MCF 10A (cell line): ENCODE results near the gene DNMT3B. TPM values are rescaled to one million over a fixed set of nuclear protein-coding genes. Genes with fewer than 3 reads are reported as not detected.
A peak's percentile ranks its signal among the peaks of the same experiment; 100 is the strongest.

Experiments used
- BruUV-seq: library from RNA; stranded (reverse); fragments of 400-500 nt; replicated peaks from 2 replicates; lab custom pipeline; 2021; lab: Mats Ljungman, UMichigan
- CTCF ChIA-PET: fragments of 300-600 bp; sonication (Branson Sonifier 250); formaldehyde crosslinking; extraction: SDS; loops from one replicate; lab custom pipeline; 2021; ENCODE audit warnings: antibody characterized with exemption, inconsistent platforms; lab: Yijun Ruan, JAX
- POLR2A ChIA-PET: fragments of 300-600, 350-650 bp; sonication (Branson Sonifier 250); formaldehyde crosslinking; extraction: SDS; loops from one replicate; lab custom pipeline; 2020; ENCODE audit warnings: antibody characterized with exemption, inconsistent platforms; lab: Yijun Ruan, JAX
- DNase-seq: peaks from one replicate; pipeline ENCODE4 v3.0.0-alpha.2; 2018; ENCODE audit not compliant: unreplicated experiment
- H3K27ac Mint-ChIP-seq: one replicate; pipeline ENCODE4 v1.8.0; 2022; ENCODE audit warnings: mild to moderate bottlenecking, low read depth, mixed read lengths; ENCODE audit not compliant: unreplicated experiment
- H3K27me3 Mint-ChIP-seq: one replicate; pipeline ENCODE4 v1.8.0; 2022; ENCODE audit warnings: mixed read lengths; ENCODE audit not compliant: insufficient read depth, unreplicated experiment
- H3K36me3 Mint-ChIP-seq: one replicate; pipeline ENCODE4 v1.8.0; 2022; ENCODE audit warnings: mild to moderate bottlenecking, moderate library complexity, mixed read lengths; ENCODE audit not compliant: insufficient read depth, unreplicated experiment
- H3K4me1 Mint-ChIP-seq: one replicate; pipeline ENCODE4 v1.8.0; 2022; ENCODE audit warnings: mixed read lengths; ENCODE audit not compliant: insufficient read depth, unreplicated experiment
- H3K4me3 Mint-ChIP-seq: one replicate; pipeline ENCODE4 v1.8.0; 2022; ENCODE audit warnings: mild to moderate bottlenecking, moderate library complexity, mixed read lengths; ENCODE audit not compliant: unreplicated experiment
- H3K9me3 Mint-ChIP-seq: one replicate; pipeline ENCODE4 v1.8.0; 2022; ENCODE audit warnings: mixed read lengths; ENCODE audit not compliant: unreplicated experiment
- intact Hi-C: fragments of 100-400 bp; cut with micrococcal nuclease; formaldehyde crosslinking; loops from 2 replicates; pipeline ENCODE4 v1.14.1; 2022
- total RNA-seq: library from RNA; stranded (reverse); gene quantifications from 2 replicates; pipeline ENCODE4 v1.2.3, GENCODE V29; 2022
- TF ChIP-seq, protein P1 (sequence below): fragments of 200-600 bp; IDR thresholded peaks from one replicate; pipeline ENCODE4 v1.8.0; 2022; ENCODE audit warnings: antibody characterized with exemption, mild to moderate bottlenecking; ENCODE audit not compliant: unreplicated experiment

Gene DNMT3B
- total RNA-seq, 1 experiment from 2014 or later = 1.3 TPM

DNA sequence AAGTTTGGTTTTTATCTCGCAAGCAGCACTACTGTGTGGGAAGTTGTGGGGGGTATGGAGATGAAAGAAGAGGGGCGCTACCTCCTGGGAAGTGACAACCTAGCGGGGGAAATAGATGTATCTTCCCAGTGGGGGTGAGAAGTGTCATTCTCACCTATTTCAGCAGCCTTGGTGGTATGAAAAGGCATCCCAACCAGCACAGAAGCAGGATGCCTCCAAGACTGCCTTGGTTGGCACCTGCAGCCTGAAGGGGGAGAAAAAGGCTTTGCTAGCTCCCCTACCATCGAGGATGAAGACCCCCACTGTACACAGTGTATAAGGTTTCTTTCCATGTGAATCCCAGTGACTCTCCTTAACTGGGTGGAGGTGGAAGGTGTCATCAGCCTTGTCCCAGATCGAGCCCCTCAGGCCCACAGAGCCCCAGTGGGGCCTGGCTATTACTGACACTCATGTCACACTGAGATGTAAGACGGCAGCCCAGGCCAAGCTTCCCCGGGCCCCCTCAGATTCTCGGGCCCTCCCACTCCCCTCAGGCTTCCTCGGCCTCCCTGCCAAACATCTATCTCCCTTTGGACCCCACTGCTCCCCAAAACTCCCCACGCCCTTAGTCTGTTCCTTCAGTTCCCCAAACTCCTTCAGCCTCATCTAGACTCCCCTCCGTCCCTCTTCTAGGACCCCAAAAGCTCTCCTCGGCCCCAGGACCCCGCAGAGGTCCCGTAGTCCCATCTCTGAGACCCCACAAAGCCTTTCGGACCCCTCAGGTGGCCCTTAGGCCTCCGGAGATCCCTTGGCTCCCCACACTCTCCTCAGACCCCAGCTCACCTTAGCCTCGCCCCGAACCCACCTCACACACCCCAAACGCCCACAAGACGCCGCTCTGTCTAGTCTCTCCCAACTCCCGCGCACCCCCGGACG, 19.6 kb upstream of the DNMT3B start:
- peaks cover 6% of the 10 kb centered on the region for H3K4me1 Mint-ChIP-seq
- no peaks in the 10 kb centered on the region for H3K36me3 Mint-ChIP-seq
- no TSS peak for BruUV-seq
- H3K27ac Mint-ChIP-seq = peak overlapping the region; percentile 91
- H3K27me3 Mint-ChIP-seq = no peaks in the 10 kb centered on the region
- H3K9me3 Mint-ChIP-seq = no peaks in the 10 kb centered on the region
- no peak for DNase-seq
- TF ChIP-seq, protein P1, sequence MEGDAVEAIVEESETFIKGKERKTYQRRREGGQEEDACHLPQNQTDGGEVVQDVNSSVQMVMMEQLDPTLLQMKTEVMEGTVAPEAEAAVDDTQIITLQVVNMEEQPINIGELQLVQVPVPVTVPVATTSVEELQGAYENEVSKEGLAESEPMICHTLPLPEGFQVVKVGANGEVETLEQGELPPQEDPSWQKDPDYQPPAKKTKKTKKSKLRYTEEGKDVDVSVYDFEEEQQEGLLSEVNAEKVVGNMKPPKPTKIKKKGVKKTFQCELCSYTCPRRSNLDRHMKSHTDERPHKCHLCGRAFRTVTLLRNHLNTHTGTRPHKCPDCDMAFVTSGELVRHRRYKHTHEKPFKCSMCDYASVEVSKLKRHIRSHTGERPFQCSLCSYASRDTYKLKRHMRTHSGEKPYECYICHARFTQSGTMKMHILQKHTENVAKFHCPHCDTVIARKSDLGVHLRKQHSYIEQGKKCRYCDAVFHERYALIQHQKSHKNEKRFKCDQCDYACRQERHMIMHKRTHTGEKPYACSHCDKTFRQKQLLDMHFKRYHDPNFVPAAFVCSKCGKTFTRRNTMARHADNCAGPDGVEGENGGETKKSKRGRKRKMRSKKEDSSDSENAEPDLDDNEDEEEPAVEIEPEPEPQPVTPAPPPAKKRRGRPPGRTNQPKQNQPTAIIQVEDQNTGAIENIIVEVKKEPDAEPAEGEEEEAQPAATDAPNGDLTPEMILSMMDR = no peak
- intact Hi-C loops = loop anchor here (1.0 kb wide), 1 partner anchor 68 kb away; no protein-coding TSS in a partner anchor
- ChIA-PET CTCF (interaction anchor here (0.5 to 1.3 kb wide), 7 partner anchors 25 to 602 kb away, joined by 3 to 6 read pairs (median 3); partner anchors contain the start of gene C20orf203), POLR2A (interaction anchor here (0.5 to 3.3 kb wide), 5 partner anchors 12 to 258 kb away, joined by 3 to 26 read pairs (median 3); partner anchors contain the start of gene DNMT3B)
- peak overlapping the region; percentile 82 for H3K4me3 Mint-ChIP-seq

DNA sequence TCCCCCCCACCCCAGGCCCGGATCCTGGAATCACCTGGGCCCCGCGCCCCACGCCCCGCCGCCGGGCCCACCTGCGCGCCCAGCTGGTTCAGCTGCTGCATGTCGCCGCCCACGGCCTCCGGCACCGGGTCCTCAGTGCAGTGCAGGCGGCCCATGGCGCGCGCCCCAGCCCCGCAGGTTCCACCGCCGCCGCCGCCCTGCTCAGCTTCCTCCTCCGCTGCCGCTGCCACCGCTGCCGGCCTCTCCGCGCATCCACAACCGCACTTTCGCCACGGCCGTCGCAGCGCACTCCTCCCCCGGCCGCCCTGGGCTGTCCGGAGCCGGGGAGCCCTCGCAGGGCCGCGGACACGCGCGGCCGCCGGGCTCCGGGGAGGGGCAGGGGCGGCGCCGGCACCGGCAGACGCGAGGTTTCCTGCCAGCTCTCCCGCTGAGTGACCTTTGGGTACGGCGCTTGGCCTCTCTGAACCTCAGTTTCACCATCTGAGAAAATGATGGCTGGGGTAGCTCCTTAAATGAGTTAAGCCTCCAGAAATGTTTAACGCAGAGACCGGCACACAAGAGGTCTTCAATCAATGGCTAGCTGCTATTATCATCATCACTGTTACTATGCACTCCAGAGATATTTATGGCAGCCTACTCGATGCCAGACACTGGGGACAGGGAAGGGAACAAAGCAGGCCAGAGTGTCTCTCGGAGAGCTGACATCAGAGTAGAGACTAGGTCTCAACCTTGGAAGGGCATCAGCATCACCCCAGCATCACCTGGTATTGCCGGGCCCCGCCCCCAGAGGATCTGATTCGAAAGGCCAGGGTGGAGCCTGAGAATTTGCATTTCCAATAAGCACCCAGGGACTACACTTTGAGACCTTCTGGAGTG, 18.7 kb upstream of the DNMT3B start, which contains the start of gene COMMD7:
TSS of gene COMMD7 (minus strand) at position 231 of the 876 bp plus-strand sequence. CDS start at position 155, 76 bp downstream.
- intact Hi-C loops = loop anchor here (1.0 kb wide), 1 partner anchor 69 kb away; no protein-coding TSS in a partner anchor
- no peaks in the 10 kb centered on the region for H3K36me3 Mint-ChIP-seq
- TF ChIP-seq, protein P1 = no peak
- no TSS peak for BruUV-seq
- POLR2A ChIA-PET = interaction anchor here (0.7 to 3.3 kb wide), 7 partner anchors 13 to 94 kb away, joined by 3 to 26 read pairs (median 3); partner anchors contain the start of gene DNMT3B
- H3K4me1 Mint-ChIP-seq = peaks cover 6% of the 10 kb centered on the region
- DNase-seq = peak; percentile 29
- no peaks in the 10 kb centered on the region for H3K27me3 Mint-ChIP-seq
- H3K27ac Mint-ChIP-seq = peak within 1 kb of the TSS; percentile 91
- CTCF ChIA-PET = interaction anchor here (0.5 to 1.3 kb wide), 8 partner anchors 11 to 221 kb away, joined by 3 to 7 read pairs (median 4); partner anchors contain the start of gene C20orf203
- no peaks in the 10 kb centered on the region for H3K9me3 Mint-ChIP-seq
- H3K4me3 Mint-ChIP-seq = peak within 1 kb of the TSS; percentile 82

DNA sequence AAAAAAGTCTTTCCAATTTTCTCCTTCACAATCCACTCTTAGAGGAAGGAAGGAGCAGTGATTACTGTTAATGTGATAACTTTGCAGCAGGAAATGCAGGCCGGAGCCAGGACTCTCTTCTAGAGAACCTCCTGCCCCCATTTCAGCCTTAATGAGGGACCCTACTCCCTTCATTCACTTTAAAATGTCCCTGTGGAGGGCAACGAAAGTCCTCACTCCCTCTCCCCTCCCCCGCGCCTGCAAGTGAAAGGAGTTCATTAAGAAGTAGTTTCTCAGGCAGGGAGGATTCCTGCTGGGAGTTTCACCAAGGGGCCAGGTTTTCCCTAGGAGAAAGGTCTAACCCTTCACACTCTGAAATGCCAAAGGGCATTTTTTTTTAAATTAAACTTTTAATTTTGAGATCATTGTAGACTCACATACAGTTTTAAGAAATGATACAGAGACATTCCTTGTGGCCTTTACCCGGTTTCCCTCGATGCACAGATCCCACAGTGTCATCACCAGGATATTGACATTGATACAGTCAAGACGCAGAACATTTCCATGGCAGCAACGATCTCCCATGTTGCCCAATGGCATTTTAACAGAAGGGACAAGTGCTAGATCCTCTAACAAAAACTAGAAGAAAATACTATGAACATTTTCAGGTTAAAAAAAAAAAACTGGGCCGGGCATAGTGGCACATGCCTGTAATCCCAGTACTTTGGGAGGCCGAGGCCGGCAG, 12.1 kb upstream of the DNMT3B start:
- intact Hi-C loops = no loop called here
- Mint-ChIP-seq H3K27me3 (no peaks in the 10 kb centered on the region), H3K4me3 (no peak overlapping the region), H3K9me3 (no peaks in the 10 kb centered on the region), H3K27ac (no peak overlapping the region), H3K36me3 (no peaks in the 10 kb centered on the region), H3K4me1 (peaks cover 10% of the 10 kb centered on the region)
- TF ChIP-seq, protein P1 = no peak
- DNase-seq = no peak
- no TSS peak for BruUV-seq
- ChIA-PET CTCF (no interaction called here), POLR2A (no interaction called here)
